K562 (cell line): ENCODE measurements around the gene TBL1X. TPM values are rescaled to one million over a fixed set of nuclear protein-coding genes. Genes with fewer than 3 reads are reported as not detected.

ENCODE experiments used
- ATAC-seq: fragments of 200-7000 bp; cut with Tn5 transposase; 3 replicates; pipeline ENCODE4 v1.9.1; 2020; ENCODE audit warnings: moderate library complexity
- BruUV-seq: library from RNA; stranded (reverse); fragments of 400-500 nt; replicated peaks from 2 replicates; lab custom pipeline; 2021; lab: Mats Ljungman, UMichigan
- CTCF ChIA-PET: fragments of 300-600 bp; formaldehyde crosslinking; extraction: SDS; loops from one replicate; lab custom pipeline; 2021; ENCODE audit warnings: low intra/inter-chr PET ratio; lab: Yijun Ruan, JAX
- POLR2A ChIA-PET: fragments of 300-600, 350-650 bp; sonication (Branson Sonifier 250); formaldehyde crosslinking; extraction: SDS; loops from one replicate; lab custom pipeline; 2021; ENCODE audit warnings: antibody characterized with exemption, inconsistent platforms; lab: Yijun Ruan, JAX
- DNase-seq, 4 experiments: peaks; one replicate each; pipeline versions ENCODE4 v3.0.0 to v3.0.0-alpha.2; 2011 to 2018; ENCODE audit warnings: low spot score in 3 of 4, mixed read lengths in 3 of 4; ENCODE audit errors: extremely low read depth in 1 of 4
- FAIRE-seq: peaks from 2 replicates; lab custom pipeline; 2011; peaks lifted over from hg19 to GRCh38; lab: Jason Lieb, UNC
- H2AFZ ChIP-seq: 2 replicates; pipeline ENCODE4 v1.6.0; 2011; ENCODE audit warnings: low read depth, low read length, control low read depth, inconsistent platforms
- H3K27ac ChIP-seq: fragments of 200-600 bp; 3 replicates; pipeline ENCODE4 v1.8.0; 2011; ENCODE audit warnings: low read depth, mild to moderate bottlenecking, control low read depth, inconsistent platforms, low read length, moderate library complexity, mixed read lengths; ENCODE audit errors: extremely low read depth
- H3K27me3 ChIP-seq, 2 experiments: fragments of 300-600 bp in 1 of 2; 2 replicates in 1 of 2; 3 replicates in 1 of 2; pipeline versions ENCODE4 v1.6.0 to v1.8.0; 2011; ENCODE audit warnings: inconsistent platforms in 2 of 2, low read length in 2 of 2, mild to moderate bottlenecking in 1 of 2, mixed read lengths in 1 of 2, moderate library complexity in 1 of 2; ENCODE audit not compliant: control insufficient read depth in 2 of 2, insufficient read depth in 2 of 2
- H3K36me3 ChIP-seq: fragments of 300-600 bp; 3 replicates; pipeline ENCODE4 v1.8.0; 2011; ENCODE audit warnings: mild to moderate bottlenecking, low read length, inconsistent platforms; ENCODE audit not compliant: control insufficient read depth, insufficient read depth
- H3K4me1 ChIP-seq, 2 experiments: fragments of 200-600 bp in 1 of 2; replicated peaks in 1 of 2; 2 replicates in 1 of 2; 3 replicates in 1 of 2; pipeline versions ENCODE4 v1.5.1 to v1.8.0; 2011; ENCODE audit warnings: inconsistent platforms in 2 of 2, low read length in 2 of 2, mild to moderate bottlenecking in 1 of 2, mixed read lengths in 1 of 2, moderate library complexity in 1 of 2; ENCODE audit not compliant: control insufficient read depth in 2 of 2, insufficient read depth in 2 of 2
- H3K4me2 ChIP-seq: 2 replicates; pipeline ENCODE4 v1.6.1; 2011; ENCODE audit warnings: low read length, control low read depth, inconsistent platforms, mixed read lengths; ENCODE audit not compliant: insufficient read depth
- H3K4me3 ChIP-seq: fragments of 200-600 bp; sonication (generic), shearing (Covaris generic); 2 replicates; pipeline ENCODE4 v1.5.1; 2016; ENCODE audit warnings: control low read depth, inconsistent platforms
- H3K79me2 ChIP-seq: fragments of 200-600 bp; 3 replicates; pipeline ENCODE4 v1.8.0; 2011; ENCODE audit warnings: low read length, inconsistent platforms; ENCODE audit not compliant: control insufficient read depth, insufficient read depth
- H3K9ac ChIP-seq, 2 experiments: 2 replicates each; pipeline versions ENCODE4 v1.6.0 to v1.6.1; 2011; ENCODE audit warnings: low read depth in 2 of 2, low read length in 2 of 2, control low read depth in 1 of 2, inconsistent platforms in 1 of 2, mild to moderate bottlenecking in 1 of 2, mixed read lengths in 1 of 2; ENCODE audit not compliant: insufficient read depth in 1 of 2
- H3K9me1 ChIP-seq: one replicate; pipeline ENCODE4 v1.6.0; 2011; ENCODE audit warnings: inconsistent platforms, mild to moderate bottlenecking, low read length, moderate library complexity; ENCODE audit not compliant: control insufficient read depth, insufficient read depth
- H3K9me3 ChIP-seq: replicated peaks from 2 replicates; pipeline ENCODE4 v1.5.1; 2011; ENCODE audit warnings: low read depth, low read length, inconsistent platforms; ENCODE audit not compliant: control insufficient read depth, insufficient read depth
- H4K20me1 ChIP-seq: replicated peaks from 2 replicates; pipeline ENCODE4 v1.6.1; 2011; ENCODE audit warnings: low read length, inconsistent platforms, mixed read lengths; ENCODE audit not compliant: control insufficient read depth, insufficient read depth
- CSDE1 ChIP-seq, 2 experiments: fragments of 450-650 bp; IDR thresholded peaks; 2 replicates each; pipeline ENCODE4 v1.6.1; 2016; ENCODE audit warnings: mild to moderate bottlenecking in 1 of 2
- WGBS: fragments of 100-300 bp; shearing (Covaris generic); methylation state at CpG from one replicate; pipeline ENCODE4 v1.1.6; 2016; ENCODE audit warnings: low coverage, mixed read lengths; ENCODE audit not compliant: insufficient coverage; ENCODE audit errors: missing lambda C conversion rate; 5-methylcytosine and 5-hydroxymethylcytosine counted together
- in situ Hi-C: fragments of 300-500 bp; cut with MboI; formaldehyde crosslinking; loops from 4 replicates; pipeline ENCODE4 v1.15.0; 2018; ENCODE audit warnings: inconsistent platforms, mixed read lengths
- intact Hi-C: fragments of 100-400 bp; cut with micrococcal nuclease; formaldehyde crosslinking; loops from 2 replicates; pipeline ENCODE4 v1.14.2; 2022
- polyA plus RNA-seq, 8 experiments: library from polyadenylated mRNA; depleted of rRNA in 4 of 8; stranded (reverse) in 5 of 8; unstranded in 3 of 8; fragments of >200 nt; fragmentation: Nextera tagmentation in 2 of 8; fragmentation: Illumina TruSeq in 1 of 8; extraction: Ambion mirVana in 2 of 8; extraction: Trizol in 1 of 8; gene quantifications; 2 replicates each; pipeline versions ENCODE4 v1.2.1 to v1.2.3, GENCODE V29; 2011 to 2014; ENCODE audit warnings: inconsistent platforms in 1 of 8, missing spikeins in 1 of 8
- total RNA-seq, 7 experiments: library from RNA; depleted of rRNA in 6 of 7; stranded (reverse); fragments of >200 nt in 6 of 7; fragmentation: Illumina TruSeq in 2 of 7; extraction: Trizol in 2 of 7; gene quantifications; 2 replicates each; pipeline versions ENCODE4 v1.2.1 to v1.2.3, GENCODE V29; 2011 to 2021; ENCODE audit warnings: low replicate concordance in 1 of 7
- TF ChIP-seq, protein P1 (sequence below), 2 experiments: IDR thresholded peaks in 1 of 2; conservative IDR thresholded peaks in 1 of 2; 2 replicates each; pipeline ENCODE4 v1.6.1; 2016; ENCODE audit warnings: low read depth in 2 of 2, mild to moderate bottlenecking in 1 of 2, missing compliant biosample characterization in 1 of 2, missing genetic modification characterization in 1 of 2, moderate library complexity in 1 of 2

Gene TBL1X
- total and polyA plus RNA-seq, 9 of the 15 experiments (the other 6 are each of a cell fraction or from before 2014, with no cell fraction given) = 6.0 to 49.6 (median 19.7) TPM

DNA sequence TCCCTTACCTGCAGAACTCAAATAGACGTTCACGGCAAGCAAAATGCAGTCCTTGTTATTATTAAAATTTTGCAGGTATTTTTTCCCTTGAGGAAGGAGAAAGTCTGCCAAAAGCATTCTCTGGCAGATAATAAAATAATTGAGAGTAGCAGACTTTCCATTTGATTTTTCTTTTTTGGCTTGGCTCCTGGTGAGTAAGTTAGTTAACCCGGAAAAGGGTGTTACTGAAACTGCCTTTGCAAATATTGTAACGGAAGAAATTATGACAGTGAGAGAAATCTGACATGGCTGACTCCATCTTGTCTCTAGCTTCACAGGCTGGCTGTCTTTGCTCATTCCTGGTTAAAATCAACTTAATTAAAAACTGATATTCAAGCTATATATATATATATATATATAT lies 200.3 kb downstream of the TBL1X start:
- no peaks in the 10 kb centered on the region for H3K79me2 ChIP-seq
- ChIA-PET POLR2A (no interaction called here), CTCF (no interaction called here)
- in situ Hi-C loops (no loop called here), intact Hi-C loops (no loop called here)
- H3K27ac ChIP-seq = no peak overlapping the region
- no peaks in the 10 kb centered on the region for H3K9me3 ChIP-seq
- FAIRE-seq (no peak), ATAC-seq (no peak), DNase-seq (no peak)
- BruUV-seq = no TSS peak
- no peaks in the 10 kb centered on the region for H4K20me1 ChIP-seq
- no peak for TF ChIP-seq CSDE1 (IDR thresholded peaks at IDR 0.05)
- TF ChIP-seq, protein P1, sequence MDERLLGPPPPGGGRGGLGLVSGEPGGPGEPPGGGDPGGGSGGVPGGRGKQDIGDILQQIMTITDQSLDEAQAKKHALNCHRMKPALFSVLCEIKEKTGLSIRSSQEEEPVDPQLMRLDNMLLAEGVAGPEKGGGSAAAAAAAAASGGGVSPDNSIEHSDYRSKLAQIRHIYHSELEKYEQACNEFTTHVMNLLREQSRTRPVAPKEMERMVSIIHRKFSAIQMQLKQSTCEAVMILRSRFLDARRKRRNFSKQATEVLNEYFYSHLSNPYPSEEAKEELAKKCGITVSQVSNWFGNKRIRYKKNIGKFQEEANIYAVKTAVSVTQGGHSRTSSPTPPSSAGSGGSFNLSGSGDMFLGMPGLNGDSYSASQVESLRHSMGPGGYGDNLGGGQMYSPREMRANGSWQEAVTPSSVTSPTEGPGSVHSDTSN (CRISPR knock-in tag; IDR thresholded peaks at IDR 0.05; ENCODE audit: low read depth) = no peak
- TF ChIP-seq, protein P1 (tag; conservative IDR thresholded peaks at IDR 0.05; ENCODE audit: low read depth) = no peak
- no peak overlapping the region for H3K4me3 ChIP-seq
- peaks cover 4% of the 10 kb centered on the region; the same call in 2 of the 3 replicates for H3K36me3 ChIP-seq
- H3K9ac ChIP-seq = no peak overlapping the region
- H3K27me3 ChIP-seq = no peaks in the 10 kb centered on the region
- peaks cover 0 to 3% of the 10 kb centered on the region in 2 experiments; a peak in 1 of 5 replicates for H3K4me1 ChIP-seq
- H2AFZ ChIP-seq = no peak overlapping the region
- 97% methylated on average over 4 of the region's 4 CpGs for WGBS
- no peak overlapping the region for H3K4me2 ChIP-seq
- H3K9me1 ChIP-seq = no peaks in the 10 kb centered on the region
